ENCODE measurements around the gene KIAA1755. TPM values are rescaled to one million over a fixed set of nuclear protein-coding genes. Genes with fewer than 3 reads are reported as not detected.

The KIAA1755 gene
- polyA plus RNA-seq, 1 of the 3 experiments (the other 2 are of a cell fraction) = 0.54 TPM

- Histone ChIP-seq H3K9me3 (no peaks in the 10 kb centered on the region), H3K9me2 (no peaks in the 10 kb centered on the region), H3K36me3 (replicated peaks in 1 of 2; ENCODE audit: control insufficient read depth in 1 of 2, insufficient read depth in 2 of 2, low read length in 1 of 2) (no peaks in the 10 kb centered on the region), H3K4me3 (ENCODE audit: low read depth in 2 of 2, low read length in 1 of 2) (no peak overlapping the region), H3K4me2 (no peak overlapping the region), H3K9ac (no peak overlapping the region), H3K27ac (ENCODE audit: low read depth in 2 of 2, low read length in 1 of 2) (no peak overlapping the region), H4K20me1 (ENCODE audit: insufficient read depth) (no peaks in the 10 kb centered on the region), H2AFZ (ENCODE audit: low read depth) (no peak overlapping the region), H3K4me1 (ENCODE audit: control insufficient read depth in 1 of 2, insufficient read depth in 2 of 2, low read depth in 1 of 2, low read length in 1 of 2) (peaks cover 0 to 3% of the 10 kb centered on the region in 2 experiments; a peak in 1 of 4 replicates), H3K27me3 (ENCODE audit: insufficient read depth) (no peaks in the 10 kb centered on the region), H3F3A (replicated peaks; ENCODE audit: insufficient read depth) (peaks cover 14% of the 10 kb centered on the region), H3K79me2 (ENCODE audit: insufficient read depth) (no peaks in the 10 kb centered on the region; the same call in 1 of the 2 replicates)
- ChIA-PET POLR2A (no interaction called here), CTCF (interaction anchor here (0.9 to 2.0 kb wide), 5 partner anchors 8 to 195 kb away, joined by 3 to 5 read pairs (median 3); no protein-coding TSS in a partner anchor)
- DNase-seq = no peak
- 85% methylated on average over 6 of the region's 6 CpGs for WGBS (ENCODE audit: low lambda C conversion rate)
- TF ChIP-seq PBX3 (IDR thresholded peaks at IDR 0.05) (no peak), GATA2 (CRISPR knock-in tag; IDR thresholded peaks at IDR 0.05) (no peak), GABPA (IDR thresholded peaks at IDR 0.05; ENCODE audit: low read depth) (no peak), EP300 (IDR thresholded peaks at IDR 0.05; ENCODE audit: borderline replicate concordance in 1 of 2, low read depth in 1 of 2, low read length in 1 of 2) (no peak), CTCF (IDR thresholded peaks at IDR 0.05) (no peak), MAX (IDR thresholded peaks at IDR 0.05; ENCODE audit: low read depth) (no peak), YY1 (IDR thresholded peaks at IDR 0.05; ENCODE audit: low read depth) (no peak), ZBTB33 (IDR thresholded peaks at IDR 0.05; ENCODE audit: borderline replicate concordance, low read depth) (no peak), REST (IDR thresholded peaks at IDR 0.05; ENCODE audit: low read depth, low read length) (no peak), SIN3A (IDR thresholded peaks at IDR 0.05; ENCODE audit: borderline replicate concordance, low read depth, low read length) (no peak), POLR2AphosphoS5 (IDR thresholded peaks at IDR 0.05; ENCODE audit: low read depth, low read length) (no peak), TAF1 (IDR thresholded peaks at IDR 0.05; ENCODE audit: borderline replicate concordance, low read depth, low read length) (no peak), USF2 (IDR thresholded peaks at IDR 0.05; ENCODE audit: borderline replicate concordance, low read depth, low read length) (no peak)
Measured at GRCh38 chr20:38253571-38253970, 7.0 kb downstream of the KIAA1755 start.

Measured in SK-N-SH (cell line).